Measurements from ENCODE around the gene SRGAP2C. TPM values are rescaled to one million over a fixed set of nuclear protein-coding genes. Genes with fewer than 3 reads are reported as not detected.
A peak's percentile ranks its signal among the peaks of the same experiment; 100 is the strongest.
"Not testable (repeated sequence)": the region's sequence is repeated elsewhere in the genome, so short reads cannot be mapped to it uniquely, and the experiment has no call there.

SRGAP2C gene
- total RNA-seq, 1 donor from 2014 or later, result 13.9 TPM

DNA sequence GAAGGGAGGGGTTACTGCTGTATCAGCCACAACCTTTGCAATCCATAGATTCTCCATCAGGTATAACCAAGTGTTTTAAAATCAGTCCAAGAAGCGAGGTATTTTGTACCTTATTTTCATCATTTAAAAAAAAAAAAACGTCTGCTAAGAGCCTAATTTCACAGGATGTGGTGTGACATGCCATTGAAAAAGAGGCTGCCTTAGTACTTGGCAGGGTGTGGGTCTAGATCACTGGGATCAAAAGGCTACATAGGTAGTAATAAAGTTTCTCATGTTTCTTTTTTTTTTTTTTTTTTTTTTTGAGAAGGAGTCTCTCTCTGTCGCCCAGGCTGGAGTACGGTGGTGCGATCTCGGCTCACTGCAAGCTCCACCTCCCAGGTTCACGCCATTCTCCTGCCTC is 192.2 kb downstream of the SRGAP2C start:
- not testable (repeated sequence) for DNase-seq (ENCODE audit: low read depth in 2 of 2)

DNA sequence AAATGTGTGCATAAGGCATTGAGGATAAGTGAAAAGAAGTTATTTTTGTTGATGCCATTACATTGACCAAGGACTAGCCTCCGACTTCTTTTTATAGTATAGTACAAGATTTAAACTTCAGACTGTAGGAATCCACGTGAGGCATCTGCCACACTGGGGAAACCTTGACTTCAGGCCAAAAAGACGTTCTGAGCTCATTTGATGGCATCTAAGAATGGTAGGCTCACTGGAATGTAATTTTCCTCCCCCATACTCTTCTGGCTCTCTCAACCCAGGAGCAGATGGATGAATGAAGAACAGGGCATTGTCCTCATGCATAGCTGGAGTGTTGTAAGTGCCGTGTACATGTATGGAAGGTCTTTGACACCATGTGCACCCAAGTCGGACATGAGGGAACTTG is 194.0 kb downstream of the SRGAP2C start:
- not testable (repeated sequence) for DNase-seq (ENCODE audit: low read depth in 2 of 2)

DNA sequence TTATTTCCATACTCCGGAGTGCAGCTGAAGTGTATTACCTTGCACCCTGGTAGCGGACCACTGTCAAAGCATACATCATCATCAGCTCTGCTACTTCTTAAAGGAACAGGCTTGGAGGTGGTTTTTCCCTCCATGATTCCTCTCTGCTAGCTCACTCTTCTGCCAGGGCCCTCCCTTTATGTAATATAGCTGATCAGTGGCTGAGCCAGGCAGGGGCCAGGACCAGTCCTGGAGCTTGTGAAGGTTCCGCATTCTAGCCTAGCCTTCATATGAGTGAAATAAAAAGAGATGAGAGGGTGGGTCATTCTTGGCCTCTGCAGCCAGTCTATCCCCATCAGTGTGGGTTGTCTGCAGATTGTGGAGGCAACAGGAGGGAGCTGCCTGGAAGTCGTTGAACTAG is 200.0 kb downstream of the SRGAP2C start:
- not testable (repeated sequence) for DNase-seq (ENCODE audit: low read depth in 2 of 2)

DNA sequence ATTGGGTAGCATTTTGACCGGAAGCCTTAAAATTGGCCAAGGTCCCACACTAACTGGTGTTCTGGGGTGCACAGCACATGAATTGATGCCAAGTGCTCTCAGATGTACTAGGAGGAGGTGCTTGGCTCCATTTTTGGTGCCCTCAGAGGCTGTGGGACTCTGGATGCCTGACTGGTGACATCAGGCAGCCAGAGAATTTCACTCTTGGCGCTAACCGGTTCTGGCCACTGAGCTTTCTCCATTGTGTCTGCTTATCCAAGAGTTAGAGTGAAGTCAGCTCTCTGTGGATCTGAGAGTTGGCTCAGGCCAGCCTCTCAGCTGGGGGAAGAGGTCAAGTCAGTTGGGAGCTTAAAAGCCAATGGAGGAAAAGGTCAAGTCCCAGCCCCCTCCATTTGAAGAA is 200.4 kb downstream of the SRGAP2C start:
- DNase-seq (ENCODE audit: low read depth in 2 of 2), result not testable (repeated sequence)

DNA sequence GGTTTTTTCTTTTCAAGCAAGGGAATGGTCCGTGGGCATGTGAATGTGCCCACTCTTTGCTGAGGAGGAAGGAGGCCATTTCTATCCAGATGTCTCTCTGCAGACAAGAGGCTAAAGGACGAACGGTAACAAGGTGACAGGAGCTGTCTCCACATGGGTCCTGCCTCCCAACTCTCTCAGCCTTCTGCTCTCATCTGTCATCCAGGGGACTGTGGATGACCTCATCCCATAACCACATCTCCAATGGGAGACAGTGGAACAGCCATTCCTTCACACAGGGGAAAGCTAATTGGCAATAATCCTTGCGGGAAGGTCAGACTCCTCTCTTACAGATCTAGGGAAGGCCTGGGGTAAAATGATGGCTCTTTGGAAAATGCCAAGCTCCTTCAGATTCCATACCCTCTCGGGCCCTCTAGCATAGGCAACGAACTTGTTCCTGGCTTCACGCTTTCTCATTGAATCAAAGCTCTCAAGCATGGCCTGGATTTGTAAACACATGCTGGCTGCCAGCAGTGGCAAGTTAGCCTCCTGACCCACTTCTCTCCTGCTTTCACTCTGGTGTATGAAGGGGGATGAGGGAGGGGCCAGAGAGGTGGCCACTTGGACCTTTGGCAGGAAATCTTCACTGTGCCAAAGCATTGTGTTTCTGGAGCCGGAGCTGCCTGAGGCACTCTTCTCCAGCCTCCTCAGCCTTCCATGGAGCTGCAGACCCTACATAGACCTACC is 201.0 kb downstream of the SRGAP2C start:
- DNase-seq (ENCODE audit: low read depth in 2 of 2), result not testable (repeated sequence)

DNA sequence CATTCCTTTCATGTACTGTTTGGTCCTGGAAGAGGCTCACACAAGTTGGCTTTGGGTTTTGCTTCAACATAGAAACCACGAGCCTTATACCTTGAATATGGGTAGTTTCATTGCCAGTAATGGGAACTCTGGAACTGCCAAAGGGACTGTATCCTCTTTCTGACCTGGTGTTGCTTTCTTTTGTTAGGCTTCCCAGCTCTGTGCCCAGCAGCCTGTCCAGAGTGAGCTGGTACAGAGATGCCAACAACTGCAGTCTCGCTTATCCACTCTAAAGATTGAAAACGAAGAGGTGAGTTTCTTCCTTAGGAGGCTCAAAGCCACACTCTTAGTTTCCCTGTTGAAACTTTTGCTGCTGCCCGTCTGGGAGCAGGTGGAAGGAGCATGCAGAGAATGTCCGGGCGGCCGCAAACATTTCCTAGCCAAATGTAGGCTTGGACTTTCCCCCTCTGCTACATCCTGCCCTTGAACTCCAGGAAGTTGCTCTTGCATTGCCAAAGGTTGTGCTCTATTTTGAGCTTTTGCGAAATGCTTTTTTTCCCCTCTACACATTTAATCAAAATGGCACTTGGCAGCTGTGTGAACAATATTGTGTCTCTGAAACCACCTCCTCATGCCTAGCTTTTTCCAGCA is 201.7 kb downstream of the SRGAP2C start:
- not testable (repeated sequence) for DNase-seq (ENCODE audit: low read depth in 2 of 2)

DNA sequence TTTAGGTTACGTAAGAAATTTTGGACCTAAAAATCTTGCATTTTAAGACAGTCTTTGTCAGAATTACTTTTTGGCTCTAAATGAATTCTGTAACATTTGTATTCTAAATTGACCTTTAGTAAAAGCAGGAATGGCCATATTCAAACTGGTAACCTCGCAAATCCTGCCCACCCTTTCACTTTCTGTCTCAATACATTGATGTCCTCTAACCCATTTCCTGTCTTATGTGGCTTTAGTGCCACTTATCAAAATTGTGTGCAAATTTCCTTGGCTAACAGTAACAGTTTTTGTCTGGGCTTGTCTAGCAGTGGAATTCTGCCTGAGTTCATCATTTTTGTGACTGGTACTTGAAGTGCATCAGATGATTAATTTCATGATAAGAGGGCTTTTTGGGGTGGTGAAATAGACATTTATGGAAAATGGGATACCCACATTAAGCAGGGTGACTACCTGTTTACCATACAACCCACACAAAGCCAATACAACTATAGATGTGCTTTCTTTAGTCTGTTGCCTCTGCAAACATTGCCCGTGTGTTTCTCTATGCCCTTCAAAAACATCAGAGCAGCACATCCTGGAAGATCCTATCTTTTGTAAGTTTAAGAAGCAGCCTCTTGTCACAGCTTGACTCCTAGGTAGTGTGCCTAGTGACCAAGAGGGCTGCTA is 205.3 kb downstream of the SRGAP2C start:
- not testable (repeated sequence) for DNase-seq (ENCODE audit: low read depth in 2 of 2)

DNA sequence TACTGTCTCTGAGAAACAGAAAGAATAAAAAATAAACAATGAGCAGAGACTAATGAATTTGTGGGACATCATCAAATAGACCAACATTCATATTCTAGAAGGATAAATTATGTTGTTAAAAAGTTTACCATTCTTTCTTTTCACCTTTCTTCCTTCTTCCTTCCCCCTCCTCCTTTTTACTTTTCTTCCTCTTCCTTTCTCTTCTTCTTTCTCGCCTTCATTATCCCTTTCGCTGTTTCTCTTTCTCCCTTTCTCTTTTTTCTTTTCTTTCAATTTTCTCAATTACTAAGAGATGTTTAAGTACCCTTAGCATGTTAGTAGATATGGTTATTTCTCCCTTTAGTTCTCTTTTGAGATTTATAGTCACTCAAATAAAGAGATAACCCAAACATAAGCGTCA is 207.4 kb downstream of the SRGAP2C start:
- DNase-seq (ENCODE audit: low read depth in 2 of 2), result not testable (repeated sequence)

DNA sequence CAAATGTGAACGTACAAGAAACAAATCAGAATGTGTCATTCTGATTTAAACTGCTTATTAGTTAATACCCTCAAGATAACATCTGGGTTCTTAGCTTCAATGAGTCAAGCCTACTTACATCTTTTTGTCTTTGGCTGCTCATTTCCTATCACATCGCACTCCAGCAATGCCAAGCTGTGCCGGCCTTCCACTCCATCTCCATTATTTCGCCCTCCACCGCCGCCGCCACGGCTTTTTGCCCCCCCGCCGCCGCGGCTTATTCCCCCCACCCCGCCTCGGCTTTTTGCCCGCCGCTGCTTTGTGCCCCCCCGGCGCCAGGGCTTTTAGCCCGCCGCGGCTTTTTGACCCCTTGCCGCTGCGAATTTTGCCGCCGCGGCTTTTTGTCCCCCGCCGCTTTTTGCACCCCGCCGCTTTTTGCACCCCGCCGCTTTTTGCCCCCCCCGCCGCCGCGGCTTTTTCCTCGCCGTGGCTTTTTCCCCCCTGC is 211.0 kb downstream of the SRGAP2C start:
- peak in 1 of 2 donors; percentile 26 for DNase-seq (ENCODE audit: low read depth in 2 of 2)

DNA sequence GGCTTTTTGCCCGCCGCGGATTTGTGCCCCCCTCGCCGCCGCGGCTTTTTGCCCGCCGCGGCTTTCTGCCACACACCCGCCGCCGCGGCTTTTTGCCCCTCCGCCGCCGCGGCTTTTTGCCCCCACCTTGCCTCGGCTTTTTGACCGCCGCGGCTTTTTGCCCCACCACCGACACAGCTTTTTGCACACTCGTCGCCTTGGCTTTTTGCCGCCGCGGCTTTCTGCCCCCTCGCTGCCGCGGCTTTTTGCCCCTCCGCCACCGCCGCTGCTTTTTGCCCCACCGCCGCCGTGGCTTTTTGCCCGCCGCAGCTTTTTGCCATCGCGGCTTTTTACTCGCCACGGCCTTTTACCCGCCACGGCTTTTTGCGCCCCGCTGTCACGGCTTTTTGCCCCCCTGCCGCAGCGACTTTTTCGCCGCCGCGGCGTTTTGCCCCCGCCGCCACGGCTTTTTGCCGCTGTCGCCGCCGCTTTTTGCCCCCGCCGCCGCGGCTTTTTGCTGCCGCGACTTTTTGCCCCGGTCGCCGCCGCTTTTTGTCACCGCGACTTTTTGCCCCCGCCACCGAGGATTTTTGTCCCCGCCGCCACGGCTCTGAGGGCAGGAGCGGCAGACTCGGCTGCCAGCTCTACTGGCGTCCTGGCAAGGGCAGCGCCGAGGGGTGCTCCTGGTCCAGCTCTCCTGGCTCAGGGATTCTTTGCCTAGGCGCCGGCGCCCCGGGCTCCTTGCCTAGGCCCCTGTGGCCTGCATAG is 211.7 kb downstream of the SRGAP2C start:
- DNase-seq (ENCODE audit: low read depth in 2 of 2), result not testable (repeated sequence)

DNA sequence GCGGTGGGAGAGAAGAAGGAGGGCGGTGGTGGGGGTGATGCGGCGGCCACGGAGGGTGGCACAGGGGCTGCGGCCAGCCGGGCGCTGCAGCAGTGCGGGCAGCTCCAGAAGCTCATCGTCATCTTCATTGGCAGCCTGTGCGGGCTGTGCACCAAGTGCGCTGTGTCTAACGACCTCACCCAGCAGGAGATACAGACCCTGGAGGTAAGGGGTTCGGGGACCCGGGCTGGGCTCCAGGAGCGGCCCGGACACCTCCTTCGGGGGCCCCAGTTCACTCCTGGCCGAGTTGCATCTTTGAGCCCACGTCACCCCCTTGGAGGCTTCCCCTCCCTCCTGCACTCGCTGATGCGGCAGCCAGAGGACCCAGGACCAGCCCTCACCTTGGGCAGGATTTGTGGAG is 212.3 kb downstream of the SRGAP2C start:
- DNase-seq (ENCODE audit: low read depth in 2 of 2), result not testable (repeated sequence)

DNA sequence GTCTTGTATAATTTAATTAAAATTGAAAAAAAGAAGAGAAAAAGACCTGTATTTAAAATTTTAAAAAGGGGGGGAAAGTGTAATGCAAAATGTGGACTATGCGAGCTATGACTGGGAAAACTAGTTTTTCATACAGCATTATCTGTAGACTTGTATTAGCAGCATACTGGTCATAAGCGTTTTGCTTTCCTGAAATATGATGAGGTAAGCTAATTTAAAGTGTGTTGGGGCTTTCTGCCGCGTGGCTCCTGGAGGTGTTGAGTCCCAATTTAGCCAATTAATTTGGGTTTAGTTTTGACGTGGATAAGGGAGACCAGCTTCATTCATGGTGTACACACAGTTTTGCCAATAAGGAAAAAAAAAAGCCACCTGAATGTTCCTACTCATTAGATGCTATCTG is 214.4 kb downstream of the SRGAP2C start:
- DNase-seq (ENCODE audit: low read depth in 2 of 2), result not testable (repeated sequence)

DNA sequence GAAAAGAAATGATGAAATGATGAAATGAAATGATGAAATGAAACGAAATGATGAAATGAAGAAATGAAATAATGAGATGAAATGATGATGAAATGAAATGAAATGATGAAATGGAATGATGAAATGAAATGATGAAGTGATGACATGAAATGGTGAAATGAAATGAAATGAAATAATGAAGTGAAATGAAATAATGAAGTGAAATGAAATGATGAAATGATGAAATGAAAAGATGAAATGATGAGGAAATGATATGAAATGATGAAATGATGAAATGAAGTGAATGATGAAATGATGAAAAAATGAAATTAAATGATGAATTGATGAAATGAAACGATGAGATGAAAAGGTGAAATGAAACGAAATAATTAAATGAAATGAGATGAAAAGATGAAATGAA is 215.3 kb downstream of the SRGAP2C start:
- DNase-seq (ENCODE audit: low read depth in 2 of 2), result not testable (repeated sequence)

DNA sequence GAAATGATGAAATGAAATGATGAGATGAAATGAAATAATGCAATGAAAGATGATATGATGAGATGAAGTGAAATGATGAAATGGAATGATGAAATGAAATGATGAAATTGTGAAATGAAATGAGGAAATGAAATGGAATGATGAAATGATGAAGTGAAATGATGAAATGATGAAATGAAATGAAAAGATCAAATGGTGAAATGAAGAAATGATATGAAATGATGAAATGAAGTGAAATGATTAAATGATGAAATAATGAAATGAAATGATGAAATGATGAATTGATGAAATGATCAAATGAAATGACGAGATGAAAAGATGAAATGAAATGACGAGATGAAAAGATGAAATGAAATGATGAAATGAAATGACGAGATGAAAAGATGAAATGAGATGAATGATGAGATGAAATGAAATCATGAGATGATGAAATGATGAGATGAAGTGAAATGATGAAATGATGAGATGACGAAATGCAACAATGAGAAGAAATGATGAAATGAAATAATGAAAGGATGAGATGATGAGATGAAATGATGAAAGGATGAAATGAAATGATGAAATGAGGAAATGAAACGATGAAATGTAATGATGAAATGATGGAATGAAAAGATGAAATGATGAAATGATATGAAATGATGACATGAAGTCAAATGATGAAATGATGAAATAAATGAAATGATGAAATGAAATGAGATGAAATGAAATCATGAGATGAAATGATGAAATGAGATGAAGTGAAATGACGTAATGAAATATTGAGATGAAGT is 216.0 kb downstream of the SRGAP2C start:
- not testable (repeated sequence) for DNase-seq (ENCODE audit: low read depth in 2 of 2)

DNA sequence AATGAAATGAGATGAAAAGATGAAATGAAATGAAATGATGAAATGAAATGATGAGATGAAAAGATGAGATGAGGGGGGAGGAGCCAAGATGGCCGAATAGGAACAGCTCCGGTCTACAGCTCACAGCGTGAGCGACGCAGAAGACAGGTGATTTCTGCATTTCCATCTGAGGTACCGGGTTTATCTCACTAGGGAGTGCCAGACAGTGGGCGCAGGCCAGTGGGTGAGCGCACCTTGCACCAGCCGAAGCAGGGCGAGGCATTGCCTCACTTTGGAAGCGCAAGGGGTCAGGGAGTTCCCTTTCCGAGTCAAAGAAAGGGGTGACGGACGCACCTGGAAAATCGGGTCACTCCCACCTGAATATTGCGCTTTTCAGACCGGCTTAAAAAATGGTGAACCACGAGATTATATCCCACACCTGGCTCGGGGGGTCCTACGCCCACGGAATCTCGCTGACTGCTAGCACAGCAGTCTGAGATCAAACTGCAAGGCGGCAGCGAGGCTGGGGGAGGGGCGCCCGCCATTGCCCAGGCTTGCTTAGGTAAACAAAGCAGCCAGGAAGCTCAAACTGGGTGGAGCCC is 216.7 kb downstream of the SRGAP2C start:
- DNase-seq (ENCODE audit: low read depth in 2 of 2), result not testable (repeated sequence)

DNA sequence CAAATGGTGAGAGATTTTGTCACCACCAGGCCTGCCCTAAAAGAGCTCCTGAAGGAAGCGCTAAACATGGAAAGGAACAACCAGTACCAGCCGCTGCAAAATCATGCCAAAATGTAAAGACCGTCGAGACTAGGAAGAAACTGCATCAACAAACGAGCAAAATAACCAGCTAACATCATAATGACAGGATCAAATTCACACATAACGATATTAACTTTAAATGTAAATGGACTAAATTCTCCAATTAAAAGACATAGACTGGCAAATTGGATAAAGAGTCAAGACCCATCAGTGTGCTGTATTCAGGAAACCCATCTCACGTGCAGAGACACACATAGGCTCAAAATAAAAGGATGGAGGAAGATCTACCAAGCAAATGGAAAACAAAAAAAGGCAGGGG is 218.5 kb downstream of the SRGAP2C start:
- not testable (repeated sequence) for DNase-seq (ENCODE audit: low read depth in 2 of 2)

DNA sequence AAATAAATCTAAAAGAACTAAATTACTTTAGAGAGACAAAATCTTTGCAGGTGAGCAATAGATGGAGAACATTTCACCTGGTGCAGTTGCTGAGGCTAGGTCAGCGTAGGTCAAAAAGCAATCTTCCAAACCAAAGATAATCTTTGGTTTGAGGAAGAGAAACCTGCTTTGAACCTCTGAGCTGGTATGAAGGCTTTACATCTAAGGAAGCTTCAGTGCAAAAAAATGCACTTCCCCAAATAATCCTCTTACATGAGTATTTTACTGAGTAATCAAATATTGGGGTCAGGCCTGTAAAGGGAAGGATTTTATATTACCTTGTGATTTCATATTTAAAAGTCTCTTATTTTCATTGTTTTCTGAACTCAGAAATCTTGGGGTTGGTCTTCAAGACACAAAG is 223.6 kb downstream of the SRGAP2C start:
- no peak for DNase-seq (ENCODE audit: low read depth in 2 of 2)

DNA sequence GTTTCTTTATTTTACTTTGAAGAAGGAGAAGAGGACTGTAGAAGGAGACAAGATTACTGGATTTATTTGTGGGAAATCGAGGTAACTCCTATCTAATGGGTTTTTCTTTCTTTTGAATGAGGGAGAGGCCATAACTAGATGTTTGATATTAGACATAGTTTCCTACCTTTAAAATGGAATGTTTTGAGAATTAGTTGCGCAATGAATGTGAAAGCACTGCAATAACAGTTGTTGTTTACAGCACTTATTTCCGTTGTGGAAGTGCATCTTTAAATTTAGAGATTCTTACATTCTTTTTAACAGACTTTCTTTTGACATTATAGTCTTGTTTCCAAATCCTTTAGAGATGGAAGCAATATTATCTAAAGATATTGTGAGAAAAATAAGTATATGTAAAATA is 229.0 kb downstream of the SRGAP2C start:
- no peak for DNase-seq (ENCODE audit: low read depth in 2 of 2)

DNA sequence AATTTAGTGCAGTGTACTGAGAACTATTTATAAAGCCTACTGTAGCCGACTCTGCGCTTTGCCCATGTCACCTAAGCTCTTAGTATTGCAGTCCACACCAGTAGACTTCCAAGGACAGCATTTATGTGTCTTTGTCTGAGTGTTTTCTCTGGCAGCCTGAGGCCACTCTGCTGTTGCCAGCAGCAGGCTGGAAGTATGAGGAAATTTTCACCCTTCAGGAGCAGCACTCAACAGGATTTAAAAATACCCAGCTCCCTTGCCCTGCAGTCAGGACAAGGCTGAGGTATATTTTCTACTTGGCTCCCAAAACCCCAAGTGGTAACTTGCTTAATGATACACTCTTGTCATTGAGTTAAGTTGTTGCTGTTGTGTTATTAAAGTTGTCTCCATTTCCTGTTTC is 230.1 kb downstream of the SRGAP2C start:
- peak in 1 of 2 donors; percentile 3 for DNase-seq (ENCODE audit: low read depth in 2 of 2)

DNA sequence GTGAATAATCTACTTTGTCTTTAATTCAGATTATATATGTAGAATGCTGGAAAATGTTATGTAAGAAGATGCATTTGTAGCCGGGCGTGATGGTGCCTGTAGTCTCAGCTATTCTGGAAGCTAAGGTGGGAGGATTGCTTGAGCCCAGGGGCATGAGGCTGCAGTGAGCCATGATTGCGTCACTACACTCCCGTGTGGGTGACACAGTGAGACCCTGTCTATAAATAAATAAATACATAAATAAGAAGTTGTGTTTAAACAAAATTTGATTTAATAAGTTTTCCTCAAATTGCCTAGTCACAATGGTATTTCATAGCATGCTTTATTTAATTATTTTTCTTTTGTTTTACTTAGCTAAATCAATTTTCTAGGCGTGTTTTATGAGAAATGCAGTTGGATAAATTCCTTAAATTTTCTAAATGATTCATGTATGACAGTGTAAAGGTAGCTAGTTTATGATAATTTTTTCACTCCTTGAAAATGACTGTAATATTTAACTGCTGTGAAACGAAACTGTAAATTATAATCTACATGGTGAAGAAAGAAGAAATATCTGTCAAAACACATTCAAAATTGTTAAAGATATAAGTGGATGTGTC is 232.6 kb downstream of the SRGAP2C start:
- DNase-seq (ENCODE audit: low read depth in 2 of 2), result no peak
